ENCODE results near the gene ZDHHC6. TPM values are rescaled to one million over a fixed set of nuclear protein-coding genes. Genes with fewer than 3 reads are reported as not detected.
"Not testable (repeated sequence)": the region's sequence is repeated elsewhere in the genome, so short reads cannot be mapped to it uniquely, and the experiment has no call there.

The ZDHHC6 gene
- total RNA-seq, 1 donor from 2014 or later = 26.2 TPM

DNA sequence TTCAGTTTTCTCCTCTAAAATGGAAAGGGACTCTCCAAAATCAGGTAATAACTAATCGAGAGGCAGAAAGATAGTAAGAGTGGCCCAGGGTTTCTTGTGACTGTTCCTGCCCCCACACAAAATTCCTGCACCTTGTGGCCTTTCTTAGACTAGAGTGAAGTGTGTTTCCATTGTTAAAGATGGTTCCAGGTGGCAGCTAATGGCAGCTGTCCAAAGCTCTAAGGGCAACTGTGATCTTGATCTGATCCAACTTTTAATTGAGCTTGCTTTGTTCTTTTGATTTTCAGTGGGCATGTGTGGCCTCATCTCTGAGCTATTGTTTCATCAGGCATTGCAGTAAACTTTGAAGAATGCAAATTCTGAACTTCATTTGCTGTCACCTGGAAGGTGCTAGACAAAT lies 53.4 kb downstream of the ZDHHC6 start:
- DNase-seq (ENCODE audit: low spot score) = no peak

DNA sequence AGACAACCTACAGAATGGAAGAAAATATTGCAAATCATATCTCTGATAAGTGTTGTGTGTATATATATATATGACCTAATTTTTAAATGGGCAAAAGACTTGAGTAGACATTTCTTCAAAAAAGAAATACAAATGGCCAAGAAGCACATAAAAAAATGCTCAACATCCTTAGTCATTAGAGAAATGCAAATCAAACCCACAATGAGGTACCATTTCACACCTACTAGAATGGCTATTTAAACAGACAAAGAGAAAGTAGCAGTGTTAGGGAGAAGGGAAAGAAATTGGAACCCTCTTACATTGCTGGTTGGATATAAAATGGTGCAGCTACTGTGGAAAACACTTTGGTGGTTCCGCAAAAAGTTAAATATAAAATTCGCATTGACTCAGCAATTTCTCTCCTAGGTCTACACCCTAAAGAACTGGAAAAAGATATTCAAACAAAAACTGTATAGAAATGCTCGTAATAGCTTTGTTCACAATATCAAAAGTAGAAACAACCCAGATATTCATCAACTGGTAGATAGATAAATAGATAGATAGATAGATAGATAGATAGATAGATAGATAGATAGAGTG lies 56.5 kb downstream of the ZDHHC6 start:
- no peak for DNase-seq (ENCODE audit: low spot score)

DNA sequence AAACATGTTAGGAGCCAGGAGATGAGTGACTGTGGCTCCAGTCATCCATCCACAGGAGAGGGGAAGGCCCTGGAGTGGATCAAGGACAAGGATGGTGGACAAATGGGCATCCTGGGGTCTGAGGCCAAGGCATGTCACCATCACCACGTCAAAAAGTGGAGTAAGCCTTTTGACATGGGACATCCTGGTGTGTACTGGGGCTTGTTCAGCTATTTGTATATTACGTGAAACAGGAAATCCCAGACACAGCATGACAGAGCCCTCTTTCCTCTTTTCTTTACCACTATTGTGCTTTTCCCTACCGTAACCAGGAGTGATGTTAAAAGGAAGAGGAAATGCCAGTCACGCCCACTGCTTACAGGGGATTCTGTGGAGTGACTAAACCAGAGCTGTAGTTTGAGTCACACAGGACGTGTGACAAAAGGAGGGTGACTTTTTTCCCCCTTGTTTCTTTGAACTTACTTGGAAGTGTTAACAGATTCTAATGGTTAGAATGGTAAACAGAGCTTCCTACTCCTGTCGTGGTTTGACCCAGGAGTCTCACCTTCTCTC lies 57.4 kb downstream of the ZDHHC6 start:
- DNase-seq (ENCODE audit: low spot score) = no peak

DNA sequence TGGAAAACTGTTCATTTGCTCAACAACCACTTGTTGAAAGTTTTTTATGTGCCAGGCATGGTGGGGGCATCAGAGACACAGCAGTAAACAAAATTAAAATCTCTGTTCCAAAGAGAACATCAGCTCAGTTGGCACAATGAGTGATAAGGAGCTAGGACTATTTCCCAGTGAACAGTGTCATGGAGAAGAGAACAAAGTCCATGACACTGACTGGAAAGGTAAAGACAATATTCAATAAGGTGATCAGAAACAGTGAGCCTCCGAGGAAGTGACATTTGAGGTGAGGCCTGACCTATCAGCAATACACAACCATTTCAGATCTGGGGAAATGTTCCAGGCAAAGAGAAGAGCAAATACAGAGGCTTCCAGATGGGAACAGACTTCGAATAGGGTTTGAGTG lies 58.2 kb downstream of the ZDHHC6 start:
- no peak for DNase-seq (ENCODE audit: low spot score)

DNA sequence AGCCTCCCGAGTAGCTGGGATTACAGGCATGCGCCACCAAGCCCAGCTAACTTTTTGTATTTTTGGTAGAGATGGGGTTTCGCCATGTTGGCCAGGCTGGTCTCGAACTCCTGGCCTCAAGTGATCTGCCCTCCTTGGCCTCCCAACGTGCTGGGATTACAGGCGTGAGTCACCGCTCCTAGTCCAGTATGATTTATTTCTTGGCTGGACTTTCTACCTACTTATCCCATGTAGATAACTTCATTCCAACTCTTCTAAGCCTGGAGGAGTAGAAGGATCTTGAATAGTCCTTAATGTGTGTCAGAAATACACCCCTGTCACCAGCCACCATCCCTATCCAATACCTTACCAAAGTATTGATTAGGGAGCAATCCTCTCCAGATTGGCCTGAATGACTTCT lies 58.7 kb downstream of the ZDHHC6 start:
- DNase-seq (ENCODE audit: low spot score) = not testable (repeated sequence)

DNA sequence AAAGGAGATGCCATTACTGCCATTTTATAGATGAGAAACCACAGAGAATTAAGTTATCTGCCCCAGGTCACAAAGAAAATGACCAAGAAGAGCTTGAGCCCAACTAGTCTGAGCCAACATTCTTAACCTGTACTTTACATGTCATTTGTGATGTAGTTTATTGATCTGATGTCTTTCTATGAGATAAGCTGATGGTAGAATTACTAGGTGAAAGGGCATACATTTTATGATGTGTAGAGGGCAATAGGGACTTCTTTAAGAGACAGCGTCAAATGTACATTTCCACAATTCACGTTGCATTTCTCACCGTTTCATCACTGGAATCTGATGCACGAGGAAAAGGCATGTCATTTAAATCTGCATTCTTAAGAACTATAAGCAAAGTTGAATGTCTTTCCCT lies 61.5 kb downstream of the ZDHHC6 start:
- DNase-seq (ENCODE audit: low spot score) = no peak

DNA sequence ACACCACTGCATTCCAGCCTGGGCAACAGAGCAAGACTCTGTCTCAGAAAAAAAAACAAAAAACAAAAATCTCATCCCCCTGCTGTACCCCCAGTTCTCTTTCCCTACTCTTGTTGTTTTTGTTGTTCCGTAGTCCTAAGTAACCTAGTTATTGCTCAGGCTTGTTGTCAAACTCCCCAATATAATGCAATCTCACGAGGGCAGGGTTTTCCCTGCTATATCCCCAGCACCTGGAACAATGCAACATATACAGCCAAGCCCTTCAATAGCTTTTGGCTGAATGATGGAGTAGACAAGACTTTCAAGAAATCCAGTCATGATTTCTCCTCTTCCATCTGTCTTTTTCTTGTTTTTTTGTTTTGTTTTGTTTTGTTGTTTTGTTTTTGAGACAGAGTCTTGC lies 62.6 kb downstream of the ZDHHC6 start:
- DNase-seq (ENCODE audit: low spot score) = no peak

DNA sequence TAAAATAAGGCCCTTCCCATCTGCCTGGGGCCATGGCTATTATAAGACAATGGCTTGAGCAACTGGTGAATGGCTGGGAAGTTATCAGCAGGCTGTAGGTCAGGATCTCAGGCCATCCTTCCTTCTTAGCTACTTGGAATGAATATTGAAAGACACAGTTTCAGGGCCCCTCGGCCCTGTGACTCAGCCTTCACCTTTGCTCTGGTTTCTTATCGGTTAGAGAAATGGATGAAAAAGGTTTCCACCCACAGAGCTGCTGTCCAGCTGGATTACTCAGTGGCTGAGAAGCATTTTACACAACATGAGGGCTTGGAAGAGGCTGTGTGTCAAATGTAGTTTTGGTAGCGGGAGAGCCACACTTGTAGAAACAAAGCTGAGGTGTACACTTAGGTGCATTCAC lies 63.4 kb downstream of the ZDHHC6 start:
- DNase-seq (ENCODE audit: low spot score) = no peak

DNA sequence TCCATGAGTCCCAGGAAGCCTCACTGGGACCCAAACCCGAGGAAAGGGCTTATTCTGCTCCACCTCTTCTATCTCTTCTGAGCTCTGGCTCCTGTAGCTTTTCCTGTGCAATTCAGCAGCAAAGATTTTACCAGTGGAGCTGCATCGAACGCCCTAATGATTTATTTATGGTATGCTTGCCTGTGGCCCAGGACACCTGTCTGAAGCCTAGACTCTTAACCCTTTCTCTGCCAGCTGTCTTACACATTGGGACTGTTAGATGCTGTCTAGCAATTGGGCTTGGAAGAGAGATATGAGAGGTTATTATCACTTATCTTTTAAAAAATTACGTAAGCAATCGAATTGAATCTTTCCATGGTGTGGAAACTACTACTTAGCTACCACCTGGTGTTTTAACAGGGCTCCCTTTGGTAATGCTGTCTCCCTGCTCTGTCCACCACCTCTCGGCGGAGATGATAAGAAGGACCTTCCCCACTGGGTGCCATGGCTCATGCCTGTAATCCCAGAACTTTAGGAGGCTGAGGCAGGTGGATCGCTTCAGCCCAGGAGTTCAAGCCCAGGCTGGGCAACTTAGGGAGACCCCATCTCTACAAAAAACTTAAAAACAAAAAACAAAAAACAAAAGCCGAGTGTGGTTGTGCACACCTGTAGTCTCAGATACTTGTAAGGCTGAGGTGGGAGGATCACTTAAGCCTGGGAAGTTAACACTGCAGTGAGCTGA lies 64.0 kb downstream of the ZDHHC6 start:
- no peak for DNase-seq (ENCODE audit: low spot score)

Other genes starting within 250 kb of the ZDHHC6 start
- not detected for gene TECTB, start 163.5 kb downstream of the ZDHHC6 start, total RNA-seq
- gene ACSL5, start 72.8 kb downstream of the ZDHHC6 start, total RNA-seq = 41.9 TPM
- gene VTI1A, start 301 bp upstream of the ZDHHC6 start, total RNA-seq = 36.1 TPM